ENCODE data around the gene GEMIN4. TPM values are rescaled to one million over a fixed set of nuclear protein-coding genes. Genes with fewer than 3 reads are reported as not detected.

Gene GEMIN4
- total and polyA plus RNA-seq, 2 experiments from 2014 or later = 14.1 to 45.0 TPM

GRCh38 chr17:721540-721937 lies 30.5 kb downstream of the GEMIN4 start:
- Histone ChIP-seq H3K4me2 (no peak overlapping the region), H2AFZ (no peak overlapping the region), H4K20me1 (replicated peaks; ENCODE audit: insufficient read depth) (peaks cover 3% of the 10 kb centered on the region; the same call in 1 of the 2 replicates), H3F3A (replicated peaks; ENCODE audit: low read depth) (no peaks in the 10 kb centered on the region), H3K4me1 (ENCODE audit: insufficient read depth) (peaks cover 10% of the 10 kb centered on the region), H3K79me2 (replicated peaks; ENCODE audit: insufficient read depth) (no peaks in the 10 kb centered on the region; the same call in 1 of the 2 replicates), H3K36me3 (ENCODE audit: insufficient read depth) (no peaks in the 10 kb centered on the region), H3K27me3 (ENCODE audit: insufficient read depth) (no peaks in the 10 kb centered on the region), H3K27ac (ENCODE audit: low read depth) (no peak overlapping the region), H3K9me2 (ENCODE audit: insufficient read depth) (no peaks in the 10 kb centered on the region), H3K4me3 (no peak overlapping the region)
- Mint-ChIP-seq H3K36me3 (ENCODE audit: low read depth) (no peaks in the 10 kb centered on the region), H3K4me1 (peaks cover 4% of the 10 kb centered on the region; the same call in 2 of the 3 replicates), H3K27me3 (ENCODE audit: insufficient read depth, low read depth, poor library complexity) (peaks cover 9% of the 10 kb centered on the region), H3K4me3 (no peak overlapping the region), H3K27ac (no peak overlapping the region), H3K9me3 (no peaks in the 10 kb centered on the region; the same call in 2 of the 3 replicates)
- DNase-seq (ENCODE audit: low spot score) = no peak
- no peak for TF ChIP-seq ZNF331 (CRISPR knock-in tag; IDR thresholded peaks at IDR 0.05; ENCODE audit: low read depth)
- no peak for TF ChIP-seq JUNB (IDR thresholded peaks at IDR 0.05; ENCODE audit: unreplicated experiment)
- no peak for TF ChIP-seq POLR2AphosphoS5 (IDR thresholded peaks at IDR 0.05; ENCODE audit: low read depth)
- no peak for TF ChIP-seq CREB1 (CRISPR knock-in tag; IDR thresholded peaks at IDR 0.05; ENCODE audit: low read depth)
- no peak for TF ChIP-seq CTCF (conservative IDR thresholded peaks at IDR 0.05; ENCODE audit: low read depth in 2 of 2)
- no peak for TF ChIP-seq NANOG (IDR thresholded peaks at IDR 0.05; ENCODE audit: borderline replicate concordance)
- no peak for TF ChIP-seq EZH2 (IDR thresholded peaks at IDR 0.05; ENCODE audit: low read depth, unreplicated experiment)
- TF ChIP-seq EZH2phosphoT487 (IDR thresholded peaks at IDR 0.05; ENCODE audit: unreplicated experiment) = no peak
- TF ChIP-seq STAT1 (IDR thresholded peaks at IDR 0.05; ENCODE audit: unreplicated experiment) = no peak
- TF ChIP-seq ETS1 (IDR thresholded peaks at IDR 0.05) = no peak
- no peak for TF ChIP-seq ZNF114 (CRISPR knock-in tag; IDR thresholded peaks at IDR 0.05)
- TF ChIP-seq REST (IDR thresholded peaks at IDR 0.05; ENCODE audit: unreplicated experiment) = no peak
- no peak for TF ChIP-seq ZNF462 (CRISPR knock-in tag; IDR thresholded peaks at IDR 0.05)
- ATAC-seq = no peak
